Endothelial cell of umbilical vein (primary cell): ENCODE measurements around the gene EHF.

ENCODE experiments used
- CTCF ChIP-seq, 2 donors: IDR thresholded peaks; 1 replicate in 1 of 2; 2 replicates in 1 of 2; pipeline ENCODE4 v1.5.1; 2011; ENCODE audit warnings: low read length in 2 of 2, mild to moderate bottlenecking in 2 of 2, moderate library complexity in 2 of 2, control low read depth in 1 of 2, inconsistent platforms in 1 of 2, low read depth in 1 of 2; ENCODE audit not compliant: insufficient read depth in 1 of 2; ENCODE audit errors: extremely low read depth in 1 of 2
- EZH2 ChIP-seq: IDR thresholded peaks from 2 replicates; pipeline ENCODE4 v1.6.1; 2012; ENCODE audit warnings: borderline replicate concordance, low read depth, mild to moderate bottlenecking, moderate library complexity, low read length, inconsistent platforms; ENCODE audit not compliant: severe bottlenecking
- FOS ChIP-seq: IDR thresholded peaks from 2 replicates; pipeline ENCODE4 v1.6.1; 2011; ENCODE audit warnings: mild to moderate bottlenecking, low read length, moderate library complexity, borderline replicate concordance; ENCODE audit not compliant: insufficient read depth
- JUN ChIP-seq: IDR thresholded peaks from 2 replicates; pipeline ENCODE4 v1.6.1; 2011; ENCODE audit warnings: borderline replicate concordance, low read depth; ENCODE audit not compliant: insufficient read length, insufficient read depth
- MAX ChIP-seq: IDR thresholded peaks from 2 replicates; pipeline ENCODE4 v1.6.1; 2011; ENCODE audit not compliant: insufficient read depth, insufficient read length
- POLR2A ChIP-seq: IDR thresholded peaks from 2 replicates; pipeline ENCODE4 v1.6.1; 2012; ENCODE audit warnings: low read depth, mild to moderate bottlenecking, control low read depth, low read length
- POLR2AphosphoS5 ChIP-seq: IDR thresholded peaks from 2 replicates; pipeline ENCODE4 v1.6.1; 2012; ENCODE audit warnings: low read depth, mild to moderate bottlenecking, control low read depth, low read length, moderate library complexity; ENCODE audit not compliant: insufficient read depth

- TF ChIP-seq CTCF (IDR thresholded peaks at IDR 0.05; ENCODE audit: extremely low read depth in 1 of 2, insufficient read depth in 1 of 2, low read depth in 1 of 2, low read length in 2 of 2): no peak
- no peak for TF ChIP-seq POLR2A
- peak; percentile 26 for TF ChIP-seq FOS
- no peak for TF ChIP-seq EZH2
- TF ChIP-seq MAX: no peak
- TF ChIP-seq JUN: no peak
- TF ChIP-seq POLR2AphosphoS5: no peak
These were observed 23.9 kb downstream of the EHF start for GRCh38 chr11:34644669-34645406.
